CD8-positive, alpha-beta memory T cell (primary cell): Measurements from ENCODE around the gene MSH3. TPM values are rescaled to one million over a fixed set of nuclear protein-coding genes. Genes with fewer than 3 reads are reported as not detected.

Experiments used
- CTCF ChIA-PET: fragments of 350-600 bp; sonication (Branson Sonifier 250); formaldehyde crosslinking; loops from one replicate; lab custom pipeline; 2021; ENCODE audit warnings: antibody characterized with exemption; lab: Charles Lee
- POLR2A ChIA-PET: fragments of 350-600 bp; sonication (Branson Sonifier 250); formaldehyde crosslinking; loops from one replicate; lab custom pipeline; 2021; ENCODE audit warnings: antibody characterized with exemption; lab: Charles Lee
- DNase-seq, 5 donors: peaks; one replicate each; pipeline versions ENCODE4 v3.0.0 to v3.0.0-alpha.2; 2020 to 2022; ENCODE audit warnings: mixed read lengths in 1 of 5
- H3K27ac ChIP-seq: one replicate; pipeline ENCODE4 v1.7.0; 2013; ENCODE audit warnings: low read depth, mild to moderate bottlenecking, low read length, moderate library complexity
- H3K27me3 ChIP-seq: 2 replicates; pipeline ENCODE4 v1.7.0; 2013; ENCODE audit warnings: low read length, mild to moderate bottlenecking; ENCODE audit not compliant: insufficient read depth, poor library complexity, severe bottlenecking
- H3K36me3 ChIP-seq: 2 replicates; pipeline ENCODE4 v1.7.0; 2013; ENCODE audit warnings: mild to moderate bottlenecking, low read length, moderate library complexity; ENCODE audit not compliant: insufficient read depth
- H3K4me1 ChIP-seq: 2 replicates; pipeline ENCODE4 v1.7.0; 2013; ENCODE audit warnings: mild to moderate bottlenecking, low read length, moderate library complexity; ENCODE audit not compliant: insufficient read depth
- H3K4me3 ChIP-seq: 2 replicates; pipeline ENCODE4 v1.7.0; 2013; ENCODE audit warnings: mild to moderate bottlenecking, low read length
- H3K9me3 ChIP-seq: 2 replicates; pipeline ENCODE4 v1.7.0; 2013; ENCODE audit warnings: mild to moderate bottlenecking, low read length
- H3K27ac Mint-ChIP-seq, 8 donors: one replicate each; pipeline ENCODE4 v1.8.0; 2020 to 2021; ENCODE audit warnings: mixed read lengths in 8 of 8, mild to moderate bottlenecking in 6 of 8, inconsistent platforms in 3 of 8, moderate library complexity in 3 of 8
- H3K27me3 Mint-ChIP-seq, 2 donors: one replicate each; pipeline ENCODE4 v1.8.0; 2020 to 2021; ENCODE audit warnings: mixed read lengths in 2 of 2, mild to moderate bottlenecking in 1 of 2, moderate library complexity in 1 of 2
- H3K36me3 Mint-ChIP-seq, 3 donors: one replicate each; pipeline ENCODE4 v1.8.0; 2020 to 2021; ENCODE audit warnings: mixed read lengths in 3 of 3, inconsistent platforms in 1 of 3, mild to moderate bottlenecking in 1 of 3
- H3K4me1 Mint-ChIP-seq, 3 donors: one replicate each; pipeline ENCODE4 v1.8.0; 2020 to 2021; ENCODE audit warnings: mixed read lengths in 3 of 3, inconsistent platforms in 1 of 3, mild to moderate bottlenecking in 1 of 3
- H3K4me3 Mint-ChIP-seq, 7 donors: one replicate each; pipeline ENCODE4 v1.8.0; 2020 to 2021; ENCODE audit warnings: mixed read lengths in 7 of 7, mild to moderate bottlenecking in 6 of 7, moderate library complexity in 4 of 7, inconsistent platforms in 2 of 7
- H3K9me3 Mint-ChIP-seq, 5 donors: one replicate each; pipeline ENCODE4 v1.8.0; 2020 to 2022; ENCODE audit warnings: mixed read lengths in 5 of 5, mild to moderate bottlenecking in 3 of 5, moderate library complexity in 2 of 5, inconsistent platforms in 1 of 5
- polyA plus RNA-seq: library from polyadenylated mRNA; unstranded; fragments of 300-500 nt; fragmentation: Illumina TruSeq; gene quantifications from one replicate; pipeline ENCODE4 v1.2.3, GENCODE V29; 2021
- total RNA-seq, 2 experiments: library from RNA; stranded (reverse); gene quantifications; one replicate each; pipeline ENCODE4 v1.2.3, GENCODE V29; 2021

MSH3 gene
- total and polyA plus RNA-seq, 3 experiments from 2014 or later = 13.1 to 19.8 (median 19.2) TPM

DNA sequence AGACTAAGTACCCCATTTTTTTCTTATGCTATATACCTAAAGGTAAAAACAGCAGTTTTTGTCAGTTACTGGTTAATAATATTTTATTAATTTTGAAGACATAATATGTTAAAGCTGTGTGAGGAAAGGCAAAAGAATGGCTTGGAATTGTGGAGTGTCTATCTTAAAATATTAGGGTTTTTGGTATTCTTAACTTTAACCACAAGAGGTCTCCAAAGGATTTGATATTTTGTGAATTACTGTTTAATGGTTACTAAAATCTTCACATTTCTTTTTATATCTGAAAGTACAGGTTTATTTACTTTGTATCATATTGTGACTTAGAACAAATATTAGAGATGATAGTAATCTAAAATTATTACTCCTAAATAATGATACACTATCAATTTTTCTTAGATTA, 32.3 kb downstream of the MSH3 start:
- Mint-ChIP-seq H3K36me3 (peaks cover 0 to 32% (median 19%) of the 10 kb centered on the region in 3 donors), H3K27ac (no peak overlapping the region), H3K4me1 (peaks cover 15 to 58% (median 28%) of the 10 kb centered on the region in 3 donors), H3K9me3 (no peaks in the 10 kb centered on the region), H3K27me3 (no peaks in the 10 kb centered on the region), H3K4me3 (no peak overlapping the region)
- no peaks in the 10 kb centered on the region for H3K9me3 ChIP-seq
- H3K27ac ChIP-seq = no peak overlapping the region
- no peaks in the 10 kb centered on the region for H3K27me3 ChIP-seq
- peaks cover 3% of the 10 kb centered on the region for H3K36me3 ChIP-seq
- ChIA-PET POLR2A (no interaction called here), CTCF (interaction anchor here (1.0 to 3.8 kb wide), 4 partner anchors 15 to 507 kb away, joined by 3 to 19 read pairs (median 10); no protein-coding TSS in a partner anchor)
- H3K4me3 ChIP-seq = no peak overlapping the region
- no peaks in the 10 kb centered on the region for H3K4me1 ChIP-seq
- DNase-seq = peak in 2 of 5 donors; percentile 25 to 29

DNA sequence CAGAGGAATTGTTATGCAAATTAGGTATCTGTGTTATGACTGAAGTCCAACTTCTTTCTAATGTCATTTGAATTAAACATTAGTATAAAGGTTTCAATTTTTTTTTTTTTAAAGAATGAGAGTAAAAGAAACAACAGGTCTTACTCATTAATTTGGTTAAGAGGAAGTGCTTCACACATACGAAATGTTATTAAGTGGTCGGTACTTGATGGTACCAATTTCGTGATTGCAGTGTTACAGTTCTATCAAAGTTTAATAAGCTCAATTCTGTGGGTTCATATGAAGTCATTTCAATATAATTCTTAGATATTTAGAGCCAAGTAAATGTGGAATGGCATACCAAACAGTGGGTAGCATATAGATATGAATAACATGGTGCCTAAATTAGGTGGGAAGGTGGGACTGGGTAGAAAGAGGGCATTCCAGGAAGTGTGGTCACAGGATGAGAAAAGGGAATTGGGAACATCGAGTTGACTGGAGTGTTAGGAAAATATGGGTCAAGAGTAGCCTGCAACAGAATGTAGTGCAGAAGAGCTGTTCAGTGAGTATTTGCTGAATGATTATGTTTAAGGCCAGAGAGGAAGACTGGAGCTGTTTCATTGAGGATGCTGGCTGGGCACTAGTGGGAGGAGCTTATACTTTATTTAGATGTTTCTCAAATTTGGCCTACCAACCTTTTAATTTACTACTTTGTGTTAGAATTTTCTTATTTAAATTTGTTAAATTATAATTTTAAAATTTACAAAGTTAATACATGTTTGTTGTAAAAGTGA, 34.4 kb downstream of the MSH3 start:
- DNase-seq = no peak
- CTCF ChIA-PET = interaction anchor here (0.7 to 3.8 kb wide), 3 partner anchors 18 to 506 kb away, joined by 4 to 19 read pairs (median 4); no protein-coding TSS in a partner anchor
- no peak overlapping the region for H3K27ac ChIP-seq
- H3K27ac Mint-ChIP-seq = peak overlapping the region in 5 of 8 donors; percentile 3 to 63 (median 10)
- no peaks in the 10 kb centered on the region for H3K4me1 ChIP-seq
- no peaks in the 10 kb centered on the region for H3K36me3 ChIP-seq
- H3K4me1 Mint-ChIP-seq = peaks cover 15 to 47% (median 25%) of the 10 kb centered on the region in 3 donors
- H3K9me3 ChIP-seq = no peaks in the 10 kb centered on the region
- H3K27me3 ChIP-seq = no peaks in the 10 kb centered on the region
- H3K4me3 ChIP-seq = no peak overlapping the region
- H3K36me3 Mint-ChIP-seq = peaks cover 0 to 18% (median 7%) of the 10 kb centered on the region in 3 donors
- H3K9me3 Mint-ChIP-seq = no peaks in the 10 kb centered on the region
- H3K4me3 Mint-ChIP-seq = peak overlapping the region in 2 of 7 donors; percentile 16 to 33
- H3K27me3 Mint-ChIP-seq = no peaks in the 10 kb centered on the region
- POLR2A ChIA-PET = no interaction called here

DNA sequence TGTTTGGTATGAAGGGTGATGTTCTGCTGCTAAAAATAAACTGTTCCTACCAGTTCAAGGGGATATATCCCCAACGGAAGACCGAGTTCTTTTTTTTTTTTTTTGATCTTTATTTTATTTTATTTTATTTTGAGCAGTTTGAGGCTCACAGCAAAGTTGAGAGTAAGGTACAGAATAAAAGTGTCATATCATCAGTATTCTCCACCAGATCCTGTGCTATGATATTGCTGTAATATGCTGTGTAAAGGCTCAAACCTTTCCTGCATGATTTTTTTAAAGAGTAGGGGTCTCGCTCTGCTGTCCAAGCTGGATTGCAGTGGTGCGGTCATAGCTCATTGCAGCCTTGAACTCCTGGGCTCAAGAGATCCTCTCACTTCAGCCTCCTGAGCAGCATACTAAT, 35.2 kb downstream of the MSH3 start:
- CTCF ChIA-PET = interaction anchor here (3.8 kb wide), 1 partner anchor 418 kb away, joined by 19 read pairs; no protein-coding TSS in a partner anchor
- H3K36me3 Mint-ChIP-seq = peaks cover 0 to 12% (median 4%) of the 10 kb centered on the region in 3 donors
- H3K4me3 ChIP-seq = no peak overlapping the region
- H3K27ac ChIP-seq = no peak overlapping the region
- H3K4me1 Mint-ChIP-seq = peaks cover 15 to 41% (median 22%) of the 10 kb centered on the region in 3 donors
- no peaks in the 10 kb centered on the region for H3K9me3 ChIP-seq
- H3K9me3 Mint-ChIP-seq = no peaks in the 10 kb centered on the region
- H3K27me3 ChIP-seq = no peaks in the 10 kb centered on the region
- H3K4me1 ChIP-seq = no peaks in the 10 kb centered on the region
- DNase-seq = no peak
- H3K4me3 Mint-ChIP-seq = no peak overlapping the region
- H3K27me3 Mint-ChIP-seq = no peaks in the 10 kb centered on the region
- H3K36me3 ChIP-seq = no peaks in the 10 kb centered on the region
- POLR2A ChIA-PET = no interaction called here
- H3K27ac Mint-ChIP-seq = no peak overlapping the region

DNA sequence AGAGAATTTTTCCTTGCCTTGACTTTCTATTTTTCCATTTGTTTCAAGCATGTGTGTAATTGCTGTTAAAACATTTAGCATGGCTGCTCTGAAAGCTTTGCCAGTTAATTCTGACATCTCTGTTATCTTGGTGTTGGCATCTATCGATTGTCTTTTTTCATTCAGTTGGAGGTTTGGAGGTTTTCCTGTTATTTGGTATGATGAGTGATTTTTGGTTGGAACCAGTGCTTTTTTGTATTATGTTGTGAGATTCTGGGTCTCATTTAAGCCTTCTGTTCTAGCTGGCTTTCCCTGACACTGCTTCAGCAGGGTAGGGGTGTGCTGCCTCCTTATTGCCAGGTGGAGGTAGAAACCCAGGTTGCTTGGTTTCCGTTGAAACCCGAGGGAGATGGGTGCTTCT, 41.2 kb downstream of the MSH3 start:
- Mint-ChIP-seq H3K27me3 (no peaks in the 10 kb centered on the region), H3K27ac (peak overlapping the region in 1 of 8 donors; percentile 47), H3K36me3 (peaks cover 4 to 23% (median 14%) of the 10 kb centered on the region in 3 donors), H3K4me3 (no peak overlapping the region), H3K4me1 (peaks cover 3 to 13% (median 7%) of the 10 kb centered on the region in 3 donors), H3K9me3 (no peaks in the 10 kb centered on the region)
- no peak overlapping the region for H3K27ac ChIP-seq
- CTCF ChIA-PET = interaction anchor here (1.2 kb wide), 1 partner anchor 8 kb away, joined by 3 read pairs; no protein-coding TSS in a partner anchor
- H3K27me3 ChIP-seq = no peaks in the 10 kb centered on the region
- POLR2A ChIA-PET = no interaction called here
- H3K4me3 ChIP-seq = no peak overlapping the region
- DNase-seq = no peak
- H3K36me3 ChIP-seq = no peaks in the 10 kb centered on the region
- H3K4me1 ChIP-seq = no peaks in the 10 kb centered on the region
- H3K9me3 ChIP-seq = no peaks in the 10 kb centered on the region

DNA sequence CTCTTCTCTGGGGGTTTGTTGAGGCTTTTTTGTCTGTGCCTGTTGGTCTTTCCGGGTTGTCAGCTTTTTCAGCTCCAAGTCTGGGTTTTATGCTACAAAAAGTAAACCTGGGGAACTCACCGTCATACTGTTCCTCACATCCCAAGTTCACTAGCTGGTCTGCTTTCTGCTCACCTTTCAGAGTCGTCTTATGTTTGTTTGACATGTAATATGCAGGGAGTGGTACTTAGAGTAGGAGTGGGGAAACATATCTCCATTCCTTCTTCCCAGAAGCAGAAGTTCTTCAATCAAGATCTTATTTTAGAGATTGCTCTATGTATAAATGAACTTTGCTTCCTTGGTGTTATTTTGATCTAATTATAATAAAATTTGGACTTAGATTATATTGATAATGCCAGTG, 42.0 kb downstream of the MSH3 start:
- Mint-ChIP-seq H3K27me3 (no peaks in the 10 kb centered on the region), H3K9me3 (no peaks in the 10 kb centered on the region), H3K4me3 (no peak overlapping the region), H3K27ac (peak overlapping the region in 2 of 8 donors; percentile 18 to 47), H3K36me3 (peaks cover 4 to 27% (median 15%) of the 10 kb centered on the region in 3 donors), H3K4me1 (peaks cover 3 to 16% (median 12%) of the 10 kb centered on the region in 3 donors)
- CTCF ChIA-PET = interaction anchor here (1.2 kb wide), 1 partner anchor 9 kb away, joined by 3 read pairs; no protein-coding TSS in a partner anchor
- no peak for DNase-seq
- no peaks in the 10 kb centered on the region for H3K36me3 ChIP-seq
- POLR2A ChIA-PET = no interaction called here
- no peaks in the 10 kb centered on the region for H3K4me1 ChIP-seq
- H3K27ac ChIP-seq = no peak overlapping the region
- no peaks in the 10 kb centered on the region for H3K27me3 ChIP-seq
- no peaks in the 10 kb centered on the region for H3K9me3 ChIP-seq
- no peak overlapping the region for H3K4me3 ChIP-seq

DNA sequence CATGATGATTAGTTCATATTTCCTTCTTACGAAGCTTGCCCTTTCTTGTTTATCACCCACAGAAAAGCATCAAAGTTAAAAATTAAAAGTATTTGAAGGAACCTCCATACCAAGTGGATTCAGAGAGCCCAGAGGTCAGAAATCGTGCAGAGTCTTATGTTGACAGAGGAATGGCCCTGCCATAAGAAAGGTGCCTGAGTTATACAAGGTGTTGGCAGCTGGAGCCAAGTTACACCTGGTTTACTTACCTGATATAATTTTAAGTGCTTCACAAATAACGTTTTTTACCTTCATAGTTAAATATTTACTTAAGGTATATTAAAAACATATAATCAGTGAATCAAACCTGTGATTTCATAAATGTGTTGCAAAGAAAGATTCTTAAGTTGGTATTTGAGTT, 42.6 kb downstream of the MSH3 start:
- H3K4me1 Mint-ChIP-seq = peaks cover 6 to 21% (median 16%) of the 10 kb centered on the region in 3 donors
- H3K27me3 Mint-ChIP-seq = no peaks in the 10 kb centered on the region
- DNase-seq = no peak
- Histone ChIP-seq H3K27me3 (no peaks in the 10 kb centered on the region), H3K4me3 (no peak overlapping the region), H3K4me1 (no peaks in the 10 kb centered on the region), H3K9me3 (no peaks in the 10 kb centered on the region), H3K27ac (no peak overlapping the region), H3K36me3 (no peaks in the 10 kb centered on the region)
- ChIA-PET CTCF (no interaction called here), POLR2A (no interaction called here)
- no peak overlapping the region for H3K27ac Mint-ChIP-seq
- H3K9me3 Mint-ChIP-seq = no peaks in the 10 kb centered on the region
- peaks cover 4 to 31% (median 20%) of the 10 kb centered on the region in 3 donors for H3K36me3 Mint-ChIP-seq
- no peak overlapping the region for H3K4me3 Mint-ChIP-seq

- no peak overlapping the region for H3K27ac Mint-ChIP-seq
- no peak overlapping the region for H3K4me3 Mint-ChIP-seq
- no peaks in the 10 kb centered on the region for H3K27me3 Mint-ChIP-seq
- no peaks in the 10 kb centered on the region for H3K27me3 ChIP-seq
- H3K36me3 Mint-ChIP-seq = peaks cover 4 to 34% (median 22%) of the 10 kb centered on the region in 3 donors
- peaks cover 9 to 25% (median 21%) of the 10 kb centered on the region in 3 donors for H3K4me1 Mint-ChIP-seq
- CTCF ChIA-PET = no interaction called here
- no peak overlapping the region for H3K4me3 ChIP-seq
- POLR2A ChIA-PET = no interaction called here
- no peaks in the 10 kb centered on the region for H3K9me3 ChIP-seq
- no peaks in the 10 kb centered on the region for H3K9me3 Mint-ChIP-seq
- DNase-seq = no peak
- H3K27ac ChIP-seq = no peak overlapping the region
- H3K4me1 ChIP-seq = no peaks in the 10 kb centered on the region
- H3K36me3 ChIP-seq = no peaks in the 10 kb centered on the region
These were observed 43.9 kb downstream of the MSH3 start for GRCh38 chr5:80698369-80698768.

DNA sequence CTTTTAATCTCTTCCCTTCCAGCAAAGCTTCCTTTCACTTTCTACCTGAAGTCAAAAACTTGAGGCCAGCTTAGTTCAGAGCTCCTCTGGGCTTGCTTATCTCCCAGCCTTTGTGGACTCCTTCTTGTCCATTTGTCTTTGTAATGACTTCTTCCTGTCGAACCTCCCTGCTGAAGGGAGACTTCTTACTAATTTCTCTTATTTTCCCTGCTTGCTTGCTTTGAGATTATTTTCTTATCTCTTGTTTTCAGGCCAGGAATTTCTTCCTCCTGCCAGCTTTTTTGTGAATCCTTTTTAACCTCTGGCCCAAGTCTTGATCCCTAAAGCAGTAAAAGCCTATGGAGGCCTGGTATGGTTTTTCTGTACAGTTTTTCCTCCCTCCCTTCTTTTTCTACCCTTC, 47.1 kb downstream of the MSH3 start:
- Mint-ChIP-seq H3K4me1 (peaks cover 27 to 39% (median 32%) of the 10 kb centered on the region in 3 donors), H3K9me3 (no peaks in the 10 kb centered on the region), H3K27ac (peak overlapping the region in 4 of 8 donors; percentile 44 to 86 (median 56)), H3K36me3 (peaks cover 15 to 30% (median 23%) of the 10 kb centered on the region in 3 donors), H3K27me3 (no peaks in the 10 kb centered on the region), H3K4me3 (no peak overlapping the region)
- POLR2A ChIA-PET = no interaction called here
- H3K4me1 ChIP-seq = peaks cover 4% of the 10 kb centered on the region
- H3K4me3 ChIP-seq = no peak overlapping the region
- no peaks in the 10 kb centered on the region for H3K36me3 ChIP-seq
- H3K9me3 ChIP-seq = no peaks in the 10 kb centered on the region
- CTCF ChIA-PET = interaction anchor here (1.2 kb wide), 1 partner anchor 14 kb away, joined by 3 read pairs; no protein-coding TSS in a partner anchor
- peak overlapping the region; percentile 4 for H3K27ac ChIP-seq
- DNase-seq = no peak
- no peaks in the 10 kb centered on the region for H3K27me3 ChIP-seq
